Esophagus muscularis mucosa (tissue), 4 donors: ENCODE results near the gene ARSI. TPM values are rescaled to one million over a fixed set of nuclear protein-coding genes. Genes with fewer than 3 reads are reported as not detected.

Experiments used
- DNase-seq: peaks from one replicate; pipeline ENCODE4 v3.0.0-alpha.2; 2017; ENCODE audit errors: extremely low spot score
- H3K27ac ChIP-seq, 4 donors: fragments of 200-600 bp; sonication (generic); replicated peaks in 1 of 4; 1 replicate in 3 of 4; 2 replicates in 1 of 4; pipeline ENCODE4 v1.5.1; 2016 to 2019; ENCODE audit warnings: mild to moderate bottlenecking in 1 of 4
- H3K27me3 ChIP-seq, 4 donors: fragments of 200-600 bp; sonication (generic); one replicate each; pipeline versions ENCODE4 v1.5.1 to v1.6.0; 2016 to 2019
- H3K36me3 ChIP-seq, 4 donors: fragments of 200-600 bp; sonication (generic); one replicate each; pipeline ENCODE4 v1.5.1; 2016 to 2019
- H3K4me1 ChIP-seq, 4 donors: fragments of 200-600 bp; sonication (generic); one replicate each; pipeline ENCODE4 v1.5.1; 2016 to 2019
- H3K4me3 ChIP-seq, 4 donors: fragments of 200-600 bp; sonication (generic); 1 replicate in 2 of 4; 2 replicates in 2 of 4; pipeline ENCODE4 v1.5.1; 2016 to 2019; ENCODE audit warnings: mild to moderate bottlenecking in 4 of 4, moderate library complexity in 1 of 4
- H3K9me3 ChIP-seq, 4 donors: fragments of 200-600 bp; sonication (generic); 1 replicate in 3 of 4; 2 replicates in 1 of 4; pipeline ENCODE4 v1.5.1; 2016 to 2019
- CTCF ChIP-seq, 3 experiments: fragments of 200-600 bp in 2 of 3; fragments of 450-650 bp in 1 of 3; sonication (generic) in 2 of 3; IDR thresholded peaks; one replicate each; pipeline ENCODE4 v1.5.1; 2017 to 2019; ENCODE audit warnings: antibody characterized with exemption in 3 of 3, mild to moderate bottlenecking in 2 of 3, moderate library complexity in 1 of 3
- EP300 ChIP-seq: sonication (generic); formaldehyde crosslinking; IDR thresholded peaks from one replicate; pipeline ENCODE4 v1.6.1; 2017; ENCODE audit warnings: antibody characterized with exemption
- POLR2A ChIP-seq: fragments of 450-650 bp; IDR thresholded peaks from one replicate; pipeline ENCODE4 v1.6.1; 2017; ENCODE audit warnings: antibody characterized with exemption, moderate library complexity, mild to moderate bottlenecking, low read depth
- POLR2AphosphoS5 ChIP-seq, 2 donors: sonication (generic); formaldehyde crosslinking; IDR thresholded peaks; one replicate each; pipeline ENCODE4 v1.6.1; 2017; ENCODE audit warnings: antibody characterized with exemption in 2 of 2
- WGBS: methylation state at CpG from one replicate; pipeline ENCODE4 v1.1.5; 2018; 5-methylcytosine and 5-hydroxymethylcytosine counted together
- intact Hi-C: fragments of 100-400 bp; cut with DNase I; formaldehyde crosslinking; loops from one replicate; pipeline ENCODE4 v1.15.1; 2023
- total RNA-seq, 4 donors: library from RNA; depleted of rRNA; stranded (reverse); fragments of >200 nt; gene quantifications; one replicate each; pipeline versions ENCODE4 v1.1.0 to v1.2.1, GENCODE V29; 2016

Gene ARSI
- total RNA-seq, 4 donors from 2014 or later = 5.8 to 20.6 (median 10.1) TPM

DNA sequence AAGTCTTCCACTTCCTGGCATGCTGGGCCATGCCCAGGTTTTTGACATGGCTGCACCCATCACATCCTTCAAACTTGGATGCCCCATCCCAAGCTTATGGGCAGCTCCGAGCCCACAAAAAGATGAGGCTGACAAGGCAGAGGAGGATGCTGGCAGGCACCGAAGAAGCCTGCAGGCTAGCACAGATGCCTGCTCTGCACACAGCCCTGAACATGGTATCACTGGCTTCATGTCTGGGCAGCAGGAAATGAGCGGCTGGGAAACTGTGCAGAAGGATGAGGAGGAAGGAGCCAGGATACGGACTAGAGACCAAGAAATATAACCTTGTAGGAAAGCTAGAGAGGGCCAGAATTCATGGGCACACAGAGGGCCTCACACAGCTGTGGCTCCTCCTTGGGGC is 27.9 kb downstream of the ARSI start:
- DNase-seq = no peak
- WGBS = 80% methylated on average over 4 of the region's 4 CpGs
- TF ChIP-seq EP300 = no peak
- no peak for TF ChIP-seq CTCF (IDR thresholded peaks at IDR 0.05)
- no peak overlapping the region for H3K27ac ChIP-seq
- H3K36me3 ChIP-seq = no peaks in the 10 kb centered on the region
- peaks cover 0 to 13% (median 12%) of the 10 kb centered on the region in 4 donors for H3K4me1 ChIP-seq
- H3K4me3 ChIP-seq = no peak overlapping the region
- intact Hi-C loops = loop anchor here (5.0 kb wide), 1 partner anchor 77 kb away; no protein-coding TSS in a partner anchor
- H3K9me3 ChIP-seq = no peaks in the 10 kb centered on the region
- no peaks in the 10 kb centered on the region for H3K27me3 ChIP-seq

- 79% methylated on average over 5 of the region's 5 CpGs for WGBS
Measured at GRCh38 chr5:150272531-150272930, 30.2 kb downstream of the ARSI start.

DNA sequence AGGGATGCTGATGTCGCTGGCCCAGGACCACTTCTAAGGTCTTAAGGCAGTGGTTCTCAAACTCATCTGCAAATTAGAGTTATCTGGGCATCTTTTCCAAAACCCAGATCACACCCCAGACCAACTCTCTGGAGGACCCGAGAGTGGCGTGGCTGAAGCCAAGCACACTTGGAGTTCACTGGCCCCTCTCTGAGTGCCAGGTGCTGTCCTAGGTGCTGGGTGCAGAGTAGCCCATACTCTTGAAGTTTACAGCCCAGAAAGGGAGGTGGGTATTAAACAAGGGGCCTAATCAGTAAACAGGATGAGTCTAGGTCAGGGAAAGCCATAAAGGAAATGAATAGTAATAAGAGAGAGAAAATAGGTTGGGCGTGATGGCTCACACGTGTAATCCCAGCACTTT is 30.8 kb downstream of the ARSI start:
- Histone ChIP-seq H3K4me1 (peaks cover 0 to 16% (median 15%) of the 10 kb centered on the region in 4 donors), H3K9me3 (no peaks in the 10 kb centered on the region), H3K27me3 (no peaks in the 10 kb centered on the region), H3K27ac (no peak overlapping the region), H3K4me3 (no peak overlapping the region), H3K36me3 (no peaks in the 10 kb centered on the region)
- intact Hi-C loops = loop anchor here (5.0 kb wide), 1 partner anchor 80 kb away; no protein-coding TSS in a partner anchor
- DNase-seq = no peak
- 83% methylated on average over 5 of the region's 5 CpGs for WGBS
- no peak for TF ChIP-seq POLR2A
- TF ChIP-seq EP300 = no peak
- TF ChIP-seq CTCF (IDR thresholded peaks at IDR 0.05) = no peak
- TF ChIP-seq POLR2AphosphoS5 (IDR thresholded peaks at IDR 0.05) = no peak

More at GRCh38 chr5:150272531-150272930, 30.2 kb downstream of the ARSI start:
- Histone ChIP-seq H3K36me3 (no peaks in the 10 kb centered on the region), H3K4me3 (no peak overlapping the region), H3K9me3 (no peaks in the 10 kb centered on the region), H3K27me3 (no peaks in the 10 kb centered on the region), H3K27ac (no peak overlapping the region), H3K4me1 (peaks cover 0 to 15% (median 15%) of the 10 kb centered on the region in 4 donors)
- intact Hi-C loops = loop anchor here (5.0 kb wide), 1 partner anchor 80 kb away; no protein-coding TSS in a partner anchor
- DNase-seq = no peak
- TF ChIP-seq EP300 = no peak
- peak in 2 of 3 experiments; percentile 20 for TF ChIP-seq CTCF (IDR thresholded peaks at IDR 0.05)
- TF ChIP-seq POLR2AphosphoS5 (IDR thresholded peaks at IDR 0.05) = no peak
- no peak for TF ChIP-seq POLR2A

DNA sequence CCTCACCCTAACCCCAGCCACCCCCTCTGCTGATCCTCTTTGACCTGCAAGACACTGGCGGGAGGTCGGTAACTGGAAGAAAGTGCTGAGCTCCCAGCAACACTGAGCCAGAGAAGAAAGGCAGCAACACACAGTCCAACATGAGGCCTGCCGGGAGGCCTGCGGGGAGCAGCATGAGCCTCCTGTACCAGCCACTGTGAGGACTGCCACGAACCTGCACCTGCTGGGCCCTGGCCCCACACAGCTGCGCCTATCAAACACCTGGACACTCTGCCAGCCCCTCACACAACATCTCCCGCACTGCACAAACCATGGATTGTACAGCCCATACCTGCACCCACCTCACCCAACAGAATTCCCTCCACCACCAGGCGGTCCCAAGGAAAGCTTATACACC is 31.4 kb downstream of the ARSI start:
- no peaks in the 10 kb centered on the region for H3K9me3 ChIP-seq
- no peak for TF ChIP-seq POLR2AphosphoS5 (IDR thresholded peaks at IDR 0.05)
- no peak for TF ChIP-seq EP300
- no peak for TF ChIP-seq POLR2A
- no peak for TF ChIP-seq CTCF (IDR thresholded peaks at IDR 0.05)
- H3K4me1 ChIP-seq = peaks cover 0 to 20% (median 15%) of the 10 kb centered on the region in 4 donors
- no peaks in the 10 kb centered on the region for H3K27me3 ChIP-seq
- WGBS = 78% methylated on average over 8 of the region's 8 CpGs
- DNase-seq = no peak
- no peaks in the 10 kb centered on the region for H3K36me3 ChIP-seq
- H3K4me3 ChIP-seq = no peak overlapping the region
- no peak overlapping the region for H3K27ac ChIP-seq
- intact Hi-C loops = loop anchor here (5.0 kb wide), 1 partner anchor 81 kb away; no protein-coding TSS in a partner anchor
